HG03565 (cell line): Measurements from ENCODE around the gene METTL18.

Experiments used
- ATAC-seq: cut with Tn5 transposase; IDR thresholded peaks from one replicate; pipeline ENCODE4 v1.9.1; 2021; ENCODE audit warnings: mild to moderate bottlenecking, moderate library complexity; ENCODE audit not compliant: unreplicated experiment

Gene METTL18

GRCh38 chr1:169786974-169787373 is 7.7 kb downstream of the METTL18 start:
- ATAC-seq, result no peak

DNA sequence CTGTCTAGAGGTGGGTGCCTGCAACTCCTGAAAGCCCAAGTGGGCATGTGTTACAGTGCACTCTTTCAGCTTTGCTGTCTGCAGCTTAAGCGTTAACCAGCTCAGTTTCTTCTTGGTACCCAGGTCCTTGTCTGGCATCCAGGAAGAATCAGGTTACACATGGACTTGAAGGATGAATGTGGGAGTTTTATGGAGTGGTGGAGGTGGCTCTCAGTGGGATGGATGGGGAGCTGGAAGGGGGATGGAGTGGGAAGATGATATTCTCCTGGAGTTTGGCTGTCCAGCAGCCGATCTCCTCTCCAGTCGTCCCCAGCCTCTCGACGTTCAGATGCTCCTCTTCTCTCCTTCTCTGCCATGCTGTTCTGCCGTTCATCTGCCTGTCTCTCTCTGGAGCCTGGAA is 9.4 kb downstream of the METTL18 start:
- ATAC-seq, result no peak

- no peak for ATAC-seq
Observed at GRCh38 chr1:169784102-169784501, 10.6 kb downstream of the METTL18 start.

DNA sequence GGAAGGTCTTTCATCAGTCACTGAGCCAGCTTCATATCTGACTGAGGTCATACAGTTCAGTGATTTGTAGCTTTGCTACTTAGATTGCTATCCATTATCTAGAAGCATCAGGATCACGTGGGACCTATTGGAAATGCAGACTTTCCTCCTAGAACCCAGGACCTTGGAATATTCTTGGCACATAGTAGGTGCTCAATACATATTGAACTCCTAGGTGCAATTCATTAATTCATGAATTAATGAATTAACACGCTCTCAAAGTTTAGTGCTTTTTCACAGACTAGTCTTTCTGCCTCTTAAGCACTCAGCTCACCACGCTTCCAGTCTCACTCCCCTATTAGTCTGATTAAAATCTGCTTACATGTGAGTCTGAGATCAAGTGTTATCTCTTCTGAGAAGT is 12.1 kb downstream of the METTL18 start:
- no peak for ATAC-seq

DNA sequence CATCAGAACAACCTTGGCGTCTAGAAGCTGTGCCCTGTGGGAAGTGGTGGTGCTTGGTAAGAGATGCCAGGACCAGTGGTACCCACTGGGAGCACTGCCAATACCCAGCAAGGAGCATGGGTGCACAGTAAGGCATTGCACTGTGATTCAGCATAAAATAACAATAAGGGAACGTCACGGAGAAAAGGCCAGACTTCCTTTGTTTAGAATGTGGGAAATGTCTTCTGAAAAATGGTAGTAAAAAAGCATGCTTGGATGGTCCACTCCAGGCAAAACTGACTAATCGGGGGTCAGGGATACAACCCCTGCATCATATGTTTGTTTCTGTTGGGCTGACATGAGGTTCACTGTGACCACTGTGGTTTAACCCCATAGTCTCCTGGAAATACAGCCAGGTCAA is 14.7 kb downstream of the METTL18 start:
- no peak for ATAC-seq

- ATAC-seq, result no peak
Observed at GRCh38 chr1:169779150-169779549, 15.6 kb downstream of the METTL18 start.

DNA sequence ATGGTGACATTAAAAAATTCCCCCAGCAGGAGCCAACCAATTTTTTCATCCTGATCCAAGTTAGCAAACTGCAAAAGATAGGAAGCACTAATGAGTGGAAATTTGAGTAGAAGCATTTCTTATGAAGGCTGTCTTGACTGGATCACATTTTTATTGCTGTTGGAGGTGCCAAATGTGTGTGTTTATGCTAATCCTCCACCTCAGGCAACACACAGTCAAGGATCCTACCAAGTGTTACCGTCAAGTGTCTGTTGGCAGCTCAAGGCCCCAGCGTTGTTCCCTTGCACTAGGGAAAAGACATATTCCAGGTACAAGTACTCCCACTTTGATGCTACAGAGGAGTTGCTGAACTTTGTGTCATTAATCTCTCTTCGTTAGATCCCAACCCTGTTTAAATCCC is 18.3 kb downstream of the METTL18 start:
- ATAC-seq, result no peak

DNA sequence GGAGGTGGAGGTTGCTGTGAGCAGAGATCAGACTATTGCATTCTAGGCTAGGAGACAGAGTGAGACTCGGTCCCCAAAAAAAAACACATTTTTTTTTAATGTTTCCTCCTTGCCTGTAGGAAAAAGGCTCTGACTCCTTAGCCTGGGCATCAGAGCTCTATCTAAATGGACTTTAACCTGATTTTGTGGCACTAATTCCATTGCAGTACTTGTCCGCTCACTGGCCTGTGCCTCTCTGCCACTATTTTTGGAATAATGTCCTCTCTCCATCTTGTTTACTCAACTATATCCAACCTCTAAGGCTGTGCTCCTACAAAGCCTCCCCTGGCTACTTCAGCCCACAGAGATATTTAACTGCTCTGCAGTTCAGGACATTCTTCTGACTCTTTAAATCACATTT is 26.5 kb downstream of the METTL18 start:
- ATAC-seq, result no peak

DNA sequence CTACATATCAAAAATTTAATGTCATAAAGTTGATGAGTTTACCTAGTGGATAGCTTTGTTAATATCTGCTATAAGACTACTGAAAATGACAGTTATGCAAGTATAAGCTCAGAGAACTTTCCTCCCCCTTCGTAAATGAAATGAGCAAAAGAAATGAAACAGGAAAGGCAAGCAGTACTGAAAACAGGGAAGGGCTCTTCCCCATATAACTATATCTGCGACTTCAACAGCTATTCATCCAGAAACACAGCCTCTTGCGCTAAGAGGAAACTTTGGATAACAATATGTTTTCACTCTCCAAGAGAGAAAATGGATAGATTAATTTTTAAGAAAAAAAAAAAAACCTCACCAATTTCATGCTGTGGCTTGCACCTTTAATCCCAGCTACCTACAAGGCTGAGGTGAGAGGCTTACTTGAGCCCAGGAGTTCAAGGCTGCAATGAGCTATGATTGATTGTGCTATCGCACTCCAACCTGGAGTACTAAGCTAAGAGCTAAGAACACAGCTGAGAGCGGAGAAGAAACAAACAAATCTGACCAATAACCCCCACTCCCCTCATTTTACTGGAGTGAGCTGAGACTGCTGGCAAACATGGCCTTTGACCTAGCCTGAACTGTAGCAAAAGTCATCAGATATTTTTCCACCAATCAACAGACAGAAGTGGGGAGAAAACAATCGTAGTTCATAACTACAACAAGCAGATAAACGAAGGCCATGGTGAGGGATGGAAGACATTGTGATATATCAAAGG is 29.0 kb downstream of the METTL18 start:
- ATAC-seq, result no peak

- no peak for ATAC-seq
Observed at GRCh38 chr1:169764919-169765318, 29.8 kb downstream of the METTL18 start.

DNA sequence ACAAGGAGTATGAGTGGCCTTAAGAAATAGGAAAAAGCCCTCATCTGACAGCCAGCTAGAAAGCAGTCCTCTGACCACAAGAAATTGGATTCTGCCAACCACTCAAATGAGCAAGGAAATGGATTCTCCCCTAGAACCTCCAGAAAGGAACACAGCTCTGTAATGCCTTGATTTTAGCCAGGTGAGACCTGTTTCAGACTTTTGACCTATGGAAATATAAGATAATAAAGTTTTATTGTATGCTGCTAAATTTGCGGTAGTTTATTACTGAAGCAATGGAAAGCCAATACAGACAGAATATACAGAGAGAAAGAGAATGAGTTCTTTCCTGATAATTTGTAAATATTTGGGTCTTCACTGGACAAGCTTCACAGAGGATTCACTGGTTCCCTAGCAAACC is 32.0 kb downstream of the METTL18 start:
- ATAC-seq, result no peak

DNA sequence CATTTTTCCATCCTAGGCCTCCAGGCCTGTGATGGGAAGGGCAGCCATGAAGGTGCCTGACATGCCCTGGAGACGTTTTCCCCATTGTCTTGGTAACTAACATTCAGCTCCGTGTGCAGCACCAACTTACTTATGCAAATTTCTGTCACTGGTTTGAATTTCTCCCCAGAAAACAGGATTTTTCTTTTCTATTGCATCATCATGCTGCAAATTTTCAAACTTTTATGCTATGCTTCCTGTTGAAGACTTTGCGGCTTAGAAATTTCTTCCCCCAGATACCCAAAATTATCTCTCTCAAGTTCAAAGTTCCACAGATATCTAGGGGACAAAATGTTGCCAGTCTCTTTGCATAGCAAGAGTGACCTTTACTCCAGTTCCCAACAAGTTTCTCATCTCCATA is 35.7 kb downstream of the METTL18 start:
- ATAC-seq, result no peak

DNA sequence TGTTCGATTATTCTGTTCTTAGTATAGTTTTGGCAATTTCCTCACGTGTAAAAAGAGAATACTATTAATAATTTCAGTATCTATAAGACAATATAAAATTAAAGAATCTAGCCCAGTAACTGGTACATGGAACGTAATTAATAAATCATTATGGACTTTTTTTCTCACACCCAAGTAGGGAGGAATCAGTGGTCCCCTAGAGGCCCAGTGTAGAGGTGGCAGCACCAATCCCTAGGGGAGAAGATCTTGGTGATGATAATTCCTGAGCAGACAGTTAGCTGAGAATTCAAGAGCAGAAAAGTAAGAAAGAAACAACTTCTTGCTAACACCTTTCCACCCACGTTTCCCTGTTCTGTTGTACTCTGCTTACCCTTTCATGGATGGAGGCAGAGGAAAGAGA is 41.2 kb downstream of the METTL18 start:
- ATAC-seq, result no peak

DNA sequence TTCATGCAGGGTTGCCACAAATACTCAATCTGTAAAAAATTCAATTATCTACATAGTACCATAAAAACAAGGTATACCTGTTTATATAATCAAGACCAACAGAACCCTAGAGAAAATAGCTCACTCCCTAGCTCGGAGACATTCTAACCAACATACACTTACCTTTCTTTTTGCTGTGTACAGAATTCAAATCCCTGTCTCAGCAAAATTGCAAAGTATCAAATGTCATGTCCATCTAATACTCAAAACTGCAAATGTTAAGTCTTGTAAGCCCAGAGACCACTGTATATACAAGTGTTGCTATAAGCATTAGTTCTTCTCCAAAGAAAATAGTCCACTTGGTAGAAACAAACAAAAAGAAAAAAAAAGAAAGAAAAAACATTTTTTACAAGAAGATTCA is 44.7 kb downstream of the METTL18 start:
- no peak for ATAC-seq

GRCh38 chr1:169746550-169746949 is 48.2 kb downstream of the METTL18 start:
- no peak for ATAC-seq

DNA sequence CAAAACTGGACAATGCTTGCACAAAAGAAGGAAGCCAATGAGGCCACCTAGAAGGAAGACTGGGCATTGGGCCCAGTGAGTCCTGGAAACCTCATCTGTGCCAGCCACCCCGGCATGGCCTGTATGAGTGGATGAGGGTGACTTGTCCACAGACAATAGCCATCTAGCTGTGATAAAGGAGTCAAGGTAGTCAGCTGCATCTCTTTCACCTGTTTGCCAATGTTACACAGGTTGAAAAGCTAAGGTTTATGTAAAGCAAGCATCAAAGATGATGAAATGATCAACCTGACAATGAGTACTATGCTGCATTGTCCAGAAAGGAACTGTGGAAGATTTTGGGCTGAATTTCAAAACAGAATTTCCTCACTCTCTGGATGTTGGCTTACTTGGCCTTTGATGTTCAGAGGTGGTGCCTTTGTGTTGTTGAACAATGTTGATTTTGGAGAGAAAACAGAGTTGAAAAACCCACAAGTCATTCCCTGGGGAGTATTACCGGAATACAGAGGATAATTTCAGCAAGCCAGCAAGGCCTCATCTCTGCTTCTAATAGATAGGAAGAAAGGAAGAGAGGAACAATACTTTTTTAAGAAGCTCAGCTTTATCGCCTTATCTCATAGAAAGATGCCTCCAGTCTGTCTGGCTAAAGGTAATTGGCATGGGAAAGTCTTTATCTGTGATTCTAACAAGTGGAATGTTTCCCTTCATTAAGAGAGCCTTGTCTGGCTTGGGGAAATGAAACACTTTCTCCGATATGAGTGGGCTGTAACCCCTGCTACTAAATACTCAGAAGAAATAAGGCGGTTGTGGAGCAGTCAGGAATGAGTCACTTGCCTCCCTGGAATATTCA is 49.5 kb downstream of the METTL18 start:
- ATAC-seq, result no peak
